PFSK-1 (cell line): ENCODE measurements around the gene ALG2.

Experiments
- FOXP2 ChIP-seq: optimal IDR thresholded peaks from 2 replicates; pipeline ENCODE3; 2011; ENCODE audit warnings: borderline replicate concordance, control low read depth, inconsistent platforms; ENCODE audit not compliant: insufficient read depth; ENCODE audit errors: extremely low read length, extremely low read depth
- POLR2AphosphoS5 ChIP-seq: IDR thresholded peaks from 2 replicates; pipeline ENCODE4 v1.6.1; 2012; ENCODE audit warnings: low read depth, mild to moderate bottlenecking, control low read depth, low read length, moderate library complexity
- SIN3A ChIP-seq: IDR thresholded peaks from 2 replicates; pipeline ENCODE4 v1.6.1; 2012; ENCODE audit warnings: mild to moderate bottlenecking, low read length, moderate library complexity, borderline replicate concordance; ENCODE audit not compliant: insufficient read depth
- TAF1 ChIP-seq: IDR thresholded peaks from 2 replicates; pipeline ENCODE4 v1.6.1; 2012; ENCODE audit warnings: low read length, control low read depth, borderline replicate concordance; ENCODE audit not compliant: insufficient read depth
- TF ChIP-seq, protein P1 (sequence below), 2 experiments: IDR thresholded peaks; 2 replicates each; pipeline versions ENCODE4 v1.6.1 to v1.8.0; 2011 to 2012; ENCODE audit warnings: low read depth in 2 of 2, low read length in 2 of 2, control low read depth in 1 of 2, inconsistent platforms in 1 of 2, mild to moderate bottlenecking in 1 of 2, moderate library complexity in 1 of 2; ENCODE audit not compliant: insufficient read depth in 1 of 2

The ALG2 gene

DNA sequence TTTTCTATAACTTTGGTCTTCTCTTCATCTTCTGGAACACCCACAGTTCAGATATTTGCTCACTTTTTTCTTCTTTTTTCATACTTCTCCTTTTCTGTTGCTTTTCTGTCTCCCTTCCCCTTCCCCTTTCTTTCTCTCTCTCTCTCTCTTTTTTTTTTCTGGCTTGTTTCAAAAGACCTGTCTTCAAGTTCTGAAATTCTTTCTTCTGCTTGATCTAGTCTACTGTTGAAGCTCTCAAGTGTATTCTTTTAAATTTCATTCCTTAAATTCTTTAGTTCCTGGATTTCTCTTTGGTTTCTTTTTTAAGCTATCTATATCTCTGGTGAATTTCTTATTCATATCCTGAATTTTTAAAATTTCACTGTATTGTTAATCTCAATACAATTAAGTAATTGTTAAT is 11.2 kb downstream of the ALG2 start:
- TF ChIP-seq POLR2AphosphoS5 = no peak
- TF ChIP-seq, protein P1, sequence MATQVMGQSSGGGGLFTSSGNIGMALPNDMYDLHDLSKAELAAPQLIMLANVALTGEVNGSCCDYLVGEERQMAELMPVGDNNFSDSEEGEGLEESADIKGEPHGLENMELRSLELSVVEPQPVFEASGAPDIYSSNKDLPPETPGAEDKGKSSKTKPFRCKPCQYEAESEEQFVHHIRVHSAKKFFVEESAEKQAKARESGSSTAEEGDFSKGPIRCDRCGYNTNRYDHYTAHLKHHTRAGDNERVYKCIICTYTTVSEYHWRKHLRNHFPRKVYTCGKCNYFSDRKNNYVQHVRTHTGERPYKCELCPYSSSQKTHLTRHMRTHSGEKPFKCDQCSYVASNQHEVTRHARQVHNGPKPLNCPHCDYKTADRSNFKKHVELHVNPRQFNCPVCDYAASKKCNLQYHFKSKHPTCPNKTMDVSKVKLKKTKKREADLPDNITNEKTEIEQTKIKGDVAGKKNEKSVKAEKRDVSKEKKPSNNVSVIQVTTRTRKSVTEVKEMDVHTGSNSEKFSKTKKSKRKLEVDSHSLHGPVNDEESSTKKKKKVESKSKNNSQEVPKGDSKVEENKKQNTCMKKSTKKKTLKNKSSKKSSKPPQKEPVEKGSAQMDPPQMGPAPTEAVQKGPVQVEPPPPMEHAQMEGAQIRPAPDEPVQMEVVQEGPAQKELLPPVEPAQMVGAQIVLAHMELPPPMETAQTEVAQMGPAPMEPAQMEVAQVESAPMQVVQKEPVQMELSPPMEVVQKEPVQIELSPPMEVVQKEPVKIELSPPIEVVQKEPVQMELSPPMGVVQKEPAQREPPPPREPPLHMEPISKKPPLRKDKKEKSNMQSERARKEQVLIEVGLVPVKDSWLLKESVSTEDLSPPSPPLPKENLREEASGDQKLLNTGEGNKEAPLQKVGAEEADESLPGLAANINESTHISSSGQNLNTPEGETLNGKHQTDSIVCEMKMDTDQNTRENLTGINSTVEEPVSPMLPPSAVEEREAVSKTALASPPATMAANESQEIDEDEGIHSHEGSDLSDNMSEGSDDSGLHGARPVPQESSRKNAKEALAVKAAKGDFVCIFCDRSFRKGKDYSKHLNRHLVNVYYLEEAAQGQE (IDR thresholded peaks at IDR 0.05; ENCODE audit: insufficient read depth in 1 of 2, low read depth in 2 of 2, low read length in 2 of 2) = no peak

DNA sequence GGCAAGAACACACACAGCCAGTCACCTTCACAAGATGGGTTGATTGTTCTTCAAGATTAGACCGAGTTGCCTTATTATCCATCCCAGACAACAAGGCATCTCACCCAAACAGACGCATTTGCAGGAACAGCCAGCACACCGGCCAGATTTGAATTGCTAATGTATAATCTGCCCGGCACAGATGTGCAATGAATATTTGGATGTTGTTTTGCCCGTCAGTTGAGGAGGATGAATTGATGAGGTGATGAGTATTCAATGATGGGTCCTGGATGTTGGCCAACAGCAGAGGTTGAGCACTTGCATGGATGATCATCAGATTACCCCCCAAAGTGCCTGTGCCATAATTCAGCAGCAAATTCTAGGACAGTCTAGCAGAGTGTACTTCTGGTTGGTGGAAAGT is 20.1 kb downstream of the ALG2 start:
- TF ChIP-seq SIN3A = no peak
- TF ChIP-seq, protein P1 (IDR thresholded peaks at IDR 0.05; ENCODE audit: insufficient read depth in 1 of 2, low read depth in 2 of 2, low read length in 2 of 2) = no peak

DNA sequence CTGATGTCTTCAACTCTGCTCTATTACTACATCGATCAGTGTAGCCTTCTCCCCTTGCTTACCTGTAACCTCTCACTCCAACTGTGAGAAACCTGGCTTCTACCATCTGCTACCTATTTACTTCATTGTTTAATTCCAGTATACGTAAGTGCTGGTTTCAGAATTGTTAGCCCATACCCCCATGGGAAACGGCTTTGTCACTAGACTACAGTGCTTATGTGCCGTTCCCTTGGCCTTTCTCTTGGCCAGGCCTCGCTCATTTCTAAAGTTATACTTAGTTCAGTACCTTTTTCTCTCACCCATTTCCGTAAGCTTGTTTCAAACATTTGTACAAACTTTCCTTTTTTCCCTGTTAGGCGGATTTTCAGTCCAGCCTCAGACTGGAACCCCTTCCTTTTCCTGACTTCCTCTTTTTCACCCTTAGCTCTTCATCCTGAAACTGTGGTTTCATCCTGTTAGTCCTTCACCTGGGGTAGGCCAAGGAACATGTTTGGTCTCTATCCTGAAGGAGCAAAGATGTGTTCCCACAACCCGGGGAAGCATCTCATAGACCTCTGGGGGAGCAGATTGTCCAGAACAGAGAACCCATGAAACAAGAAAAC is 21.7 kb downstream of the ALG2 start:
- TF ChIP-seq SIN3A (no peak), POLR2AphosphoS5 (no peak), FOXP2 (no peak)

DNA sequence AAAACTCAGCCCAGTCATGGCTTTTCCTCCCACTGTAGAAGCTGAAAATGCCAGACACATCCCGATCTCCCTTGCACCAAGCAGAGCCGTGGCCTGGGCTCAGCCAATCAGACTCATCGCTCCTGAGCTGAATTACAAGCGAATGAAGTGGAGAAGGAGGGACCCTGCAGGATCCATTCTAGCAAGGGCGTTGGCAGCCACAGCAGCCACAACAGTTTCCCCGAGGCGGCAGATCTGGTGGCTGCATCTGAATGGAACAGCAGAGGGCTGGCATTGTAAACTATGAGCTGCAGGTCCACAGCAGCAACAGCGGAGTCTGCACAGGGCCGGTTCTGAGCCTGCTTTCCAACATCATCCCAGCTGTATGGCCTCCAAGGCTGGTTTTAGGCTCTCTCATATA is 23.8 kb downstream of the ALG2 start:
- TF ChIP-seq POLR2AphosphoS5 = no peak
- TF ChIP-seq SIN3A = no peak
- TF ChIP-seq, protein P1 (IDR thresholded peaks at IDR 0.05; ENCODE audit: insufficient read depth in 1 of 2, low read depth in 2 of 2, low read length in 2 of 2) = no peak
- TF ChIP-seq TAF1 = no peak
- no peak for TF ChIP-seq FOXP2

DNA sequence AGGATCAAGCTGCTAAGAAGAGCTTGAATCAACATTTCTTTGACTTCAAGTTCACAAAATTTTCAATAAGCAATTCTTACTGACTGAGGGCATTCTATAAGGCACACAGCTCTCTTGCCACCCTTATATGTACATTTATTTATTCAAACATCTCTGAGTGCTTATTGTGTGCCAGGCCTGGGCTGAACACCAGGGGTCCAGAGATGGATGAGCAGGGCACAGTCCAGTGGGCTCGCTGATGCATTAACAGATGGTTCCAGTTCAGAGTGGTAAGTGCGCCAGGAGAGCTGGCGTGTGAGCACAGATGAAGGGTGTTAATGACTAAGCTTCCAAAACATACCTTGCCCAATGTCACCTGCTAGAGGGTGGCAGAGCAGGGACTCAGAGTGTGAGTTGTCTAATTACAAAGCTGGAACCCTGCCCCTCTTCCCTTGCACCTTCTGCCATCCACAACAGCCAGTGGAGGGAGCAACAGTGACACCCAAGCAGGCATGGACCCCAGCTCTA is 24.6 kb downstream of the ALG2 start:
- no peak for TF ChIP-seq FOXP2
- TF ChIP-seq, protein P1 (IDR thresholded peaks at IDR 0.05; ENCODE audit: insufficient read depth in 1 of 2, low read depth in 2 of 2, low read length in 2 of 2) = no peak
- TF ChIP-seq SIN3A = no peak
- no peak for TF ChIP-seq TAF1
- no peak for TF ChIP-seq POLR2AphosphoS5
